ENCODE measurements around the gene ASS1.

DNA sequence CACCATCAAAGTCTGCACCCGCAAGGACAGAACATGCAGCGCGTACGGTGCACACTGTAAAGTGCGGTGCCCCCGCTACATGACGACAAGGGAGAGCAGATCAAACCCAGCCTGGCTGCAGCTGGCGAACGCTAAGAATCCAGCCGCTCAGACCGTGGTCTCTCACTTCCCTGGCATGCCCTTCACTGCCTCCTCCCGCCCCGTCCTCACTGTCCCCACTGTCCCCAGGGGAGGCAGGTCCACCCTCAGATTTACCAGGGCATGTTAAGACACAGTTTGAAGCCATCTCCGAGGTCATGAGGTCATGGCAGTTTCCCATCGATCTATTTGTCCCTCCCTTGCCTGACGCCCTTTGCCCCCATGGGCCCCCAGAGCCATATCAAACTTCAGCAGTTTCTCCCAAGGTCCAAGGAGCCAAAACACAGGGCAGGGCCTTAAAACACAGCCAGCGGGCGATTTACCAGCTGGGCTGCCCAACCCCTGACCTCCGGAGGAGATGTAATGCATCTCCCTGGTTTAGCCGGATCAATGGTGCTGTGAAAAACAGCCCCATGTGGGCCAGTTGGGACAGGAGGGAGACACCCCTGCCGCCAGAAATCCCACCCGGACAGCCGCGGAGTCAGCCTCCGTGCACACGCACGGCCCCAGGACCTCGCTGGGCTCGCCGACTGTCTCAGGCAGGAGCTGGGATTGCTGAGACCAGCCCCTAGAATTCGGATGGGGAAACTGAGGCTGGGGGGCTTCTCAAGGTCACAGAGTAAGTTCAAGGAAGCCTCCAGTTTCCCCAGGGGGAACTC is 82.3 kb downstream of the ASS1 start:
- TF ChIP-seq CTCF (IDR thresholded peaks at IDR 0.05) (no peak), EZH2 (IDR thresholded peaks at IDR 0.05) (no peak)

Data from neural progenitor cell (in vitro differentiated cells).